SK-N-SH (cell line): Measurements from ENCODE around the gene PIP5K1B.

Source experiments
- GABPA ChIP-seq: IDR thresholded peaks from 2 replicates; pipeline ENCODE4 v1.4.0; 2012; ENCODE audit warnings: low read depth, mild to moderate bottlenecking
- JUND ChIP-seq: IDR thresholded peaks from 2 replicates; pipeline ENCODE4 v1.4.0; 2012
- POLR2AphosphoS5 ChIP-seq: IDR thresholded peaks from 2 replicates; pipeline ENCODE4 v1.6.1; 2012; ENCODE audit warnings: low read depth, low read length
- RAD21 ChIP-seq: IDR thresholded peaks from 2 replicates; pipeline ENCODE4 v1.6.1; 2012; ENCODE audit warnings: mild to moderate bottlenecking, low read length
- RCOR1 ChIP-seq: fragments of 150-350 bp; IDR thresholded peaks from 2 replicates; pipeline ENCODE4 v1.6.1; 2017; ENCODE audit warnings: antibody characterized with exemption, low read length
- TEAD4 ChIP-seq: IDR thresholded peaks from 2 replicates; pipeline ENCODE4 v1.4.0; 2012; ENCODE audit warnings: mild to moderate bottlenecking, borderline replicate concordance; ENCODE audit not compliant: insufficient read depth
- YY1 ChIP-seq: IDR thresholded peaks from 2 replicates; pipeline ENCODE4 v1.4.0; 2012; ENCODE audit warnings: low read depth, mild to moderate bottlenecking
- TF ChIP-seq, protein P1 (sequence below): IDR thresholded peaks from 2 replicates; pipeline ENCODE4 v1.4.0; 2012; ENCODE audit warnings: low read depth
- TF ChIP-seq, protein P2 (sequence below): fragments of 200-600 bp; sonication (generic); IDR thresholded peaks from 2 replicates; pipeline ENCODE4 v1.6.1; 2017; ENCODE audit warnings: antibody characterized with exemption, mild to moderate bottlenecking, moderate library complexity
- TF ChIP-seq, protein P3 (sequence below): IDR thresholded peaks from 2 replicates; pipeline ENCODE4 v1.6.1; 2012; ENCODE audit warnings: mild to moderate bottlenecking, low read depth, low read length, moderate library complexity
- TF ChIP-seq, protein P4 (sequence below): fragments of 150-350 bp; IDR thresholded peaks from 2 replicates; pipeline ENCODE4 v1.6.1; 2017; ENCODE audit warnings: antibody characterized with exemption, low read length, low read depth, borderline replicate concordance

DNA sequence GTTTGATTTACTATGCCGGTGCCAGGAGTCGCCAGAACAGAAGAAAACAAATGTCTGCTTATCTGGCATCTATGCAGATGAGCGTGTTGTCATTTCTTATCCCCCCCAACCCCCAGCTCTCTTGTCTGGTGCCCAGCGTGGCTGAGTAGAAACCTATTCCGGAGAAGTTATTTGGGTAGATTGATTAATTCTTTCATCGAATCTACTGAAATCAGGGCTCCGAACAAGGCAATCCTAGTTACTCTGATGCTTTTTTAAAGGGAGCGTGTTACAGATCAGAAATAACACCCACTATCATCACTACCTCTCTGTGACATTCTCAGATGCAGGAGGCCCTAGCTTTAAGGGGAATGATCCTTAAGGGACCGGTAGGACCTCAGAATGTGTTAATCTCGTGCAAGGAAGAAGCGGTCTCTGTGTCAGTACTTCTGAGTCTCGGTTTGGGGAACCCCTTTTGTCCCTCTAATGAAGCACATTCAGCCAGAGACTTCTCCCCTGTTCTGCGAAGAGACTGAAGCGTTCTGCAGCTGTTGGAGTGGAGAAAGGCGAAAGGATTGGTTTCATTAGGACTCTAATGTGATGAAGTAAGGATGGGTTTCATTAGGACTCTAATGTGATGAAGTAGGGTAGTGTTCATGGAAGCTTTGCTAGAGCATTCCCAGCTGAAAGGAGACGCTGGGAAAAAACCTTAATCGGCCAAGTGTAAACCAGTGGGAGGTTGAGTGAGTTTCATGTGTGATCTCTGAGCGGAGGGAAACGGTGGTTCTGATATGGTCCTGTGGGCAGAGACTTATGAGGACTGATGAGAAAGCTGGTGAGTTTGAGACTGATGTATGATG, 1.5 kb downstream of the PIP5K1B start:
- TF ChIP-seq, protein P1, sequence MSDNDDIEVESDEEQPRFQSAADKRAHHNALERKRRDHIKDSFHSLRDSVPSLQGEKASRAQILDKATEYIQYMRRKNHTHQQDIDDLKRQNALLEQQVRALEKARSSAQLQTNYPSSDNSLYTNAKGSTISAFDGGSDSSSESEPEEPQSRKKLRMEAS: no peak
- TF ChIP-seq, protein P2, sequence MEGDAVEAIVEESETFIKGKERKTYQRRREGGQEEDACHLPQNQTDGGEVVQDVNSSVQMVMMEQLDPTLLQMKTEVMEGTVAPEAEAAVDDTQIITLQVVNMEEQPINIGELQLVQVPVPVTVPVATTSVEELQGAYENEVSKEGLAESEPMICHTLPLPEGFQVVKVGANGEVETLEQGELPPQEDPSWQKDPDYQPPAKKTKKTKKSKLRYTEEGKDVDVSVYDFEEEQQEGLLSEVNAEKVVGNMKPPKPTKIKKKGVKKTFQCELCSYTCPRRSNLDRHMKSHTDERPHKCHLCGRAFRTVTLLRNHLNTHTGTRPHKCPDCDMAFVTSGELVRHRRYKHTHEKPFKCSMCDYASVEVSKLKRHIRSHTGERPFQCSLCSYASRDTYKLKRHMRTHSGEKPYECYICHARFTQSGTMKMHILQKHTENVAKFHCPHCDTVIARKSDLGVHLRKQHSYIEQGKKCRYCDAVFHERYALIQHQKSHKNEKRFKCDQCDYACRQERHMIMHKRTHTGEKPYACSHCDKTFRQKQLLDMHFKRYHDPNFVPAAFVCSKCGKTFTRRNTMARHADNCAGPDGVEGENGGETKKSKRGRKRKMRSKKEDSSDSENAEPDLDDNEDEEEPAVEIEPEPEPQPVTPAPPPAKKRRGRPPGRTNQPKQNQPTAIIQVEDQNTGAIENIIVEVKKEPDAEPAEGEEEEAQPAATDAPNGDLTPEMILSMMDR: no peak
- TF ChIP-seq TEAD4 (no peak), YY1 (no peak), RAD21 (no peak), RCOR1 (no peak), GABPA (no peak), POLR2AphosphoS5 (no peak), JUND (no peak)
- TF ChIP-seq, protein P3, sequence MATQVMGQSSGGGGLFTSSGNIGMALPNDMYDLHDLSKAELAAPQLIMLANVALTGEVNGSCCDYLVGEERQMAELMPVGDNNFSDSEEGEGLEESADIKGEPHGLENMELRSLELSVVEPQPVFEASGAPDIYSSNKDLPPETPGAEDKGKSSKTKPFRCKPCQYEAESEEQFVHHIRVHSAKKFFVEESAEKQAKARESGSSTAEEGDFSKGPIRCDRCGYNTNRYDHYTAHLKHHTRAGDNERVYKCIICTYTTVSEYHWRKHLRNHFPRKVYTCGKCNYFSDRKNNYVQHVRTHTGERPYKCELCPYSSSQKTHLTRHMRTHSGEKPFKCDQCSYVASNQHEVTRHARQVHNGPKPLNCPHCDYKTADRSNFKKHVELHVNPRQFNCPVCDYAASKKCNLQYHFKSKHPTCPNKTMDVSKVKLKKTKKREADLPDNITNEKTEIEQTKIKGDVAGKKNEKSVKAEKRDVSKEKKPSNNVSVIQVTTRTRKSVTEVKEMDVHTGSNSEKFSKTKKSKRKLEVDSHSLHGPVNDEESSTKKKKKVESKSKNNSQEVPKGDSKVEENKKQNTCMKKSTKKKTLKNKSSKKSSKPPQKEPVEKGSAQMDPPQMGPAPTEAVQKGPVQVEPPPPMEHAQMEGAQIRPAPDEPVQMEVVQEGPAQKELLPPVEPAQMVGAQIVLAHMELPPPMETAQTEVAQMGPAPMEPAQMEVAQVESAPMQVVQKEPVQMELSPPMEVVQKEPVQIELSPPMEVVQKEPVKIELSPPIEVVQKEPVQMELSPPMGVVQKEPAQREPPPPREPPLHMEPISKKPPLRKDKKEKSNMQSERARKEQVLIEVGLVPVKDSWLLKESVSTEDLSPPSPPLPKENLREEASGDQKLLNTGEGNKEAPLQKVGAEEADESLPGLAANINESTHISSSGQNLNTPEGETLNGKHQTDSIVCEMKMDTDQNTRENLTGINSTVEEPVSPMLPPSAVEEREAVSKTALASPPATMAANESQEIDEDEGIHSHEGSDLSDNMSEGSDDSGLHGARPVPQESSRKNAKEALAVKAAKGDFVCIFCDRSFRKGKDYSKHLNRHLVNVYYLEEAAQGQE: no peak
- TF ChIP-seq, protein P4, sequence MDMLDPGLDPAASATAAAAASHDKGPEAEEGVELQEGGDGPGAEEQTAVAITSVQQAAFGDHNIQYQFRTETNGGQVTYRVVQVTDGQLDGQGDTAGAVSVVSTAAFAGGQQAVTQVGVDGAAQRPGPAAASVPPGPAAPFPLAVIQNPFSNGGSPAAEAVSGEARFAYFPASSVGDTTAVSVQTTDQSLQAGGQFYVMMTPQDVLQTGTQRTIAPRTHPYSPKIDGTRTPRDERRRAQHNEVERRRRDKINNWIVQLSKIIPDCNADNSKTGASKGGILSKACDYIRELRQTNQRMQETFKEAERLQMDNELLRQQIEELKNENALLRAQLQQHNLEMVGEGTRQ: no peak
